Ishikawa (cell line): ENCODE results near the gene PXT1.

Source experiments
- CEBPB ChIP-seq: IDR thresholded peaks from 2 replicates; pipeline ENCODE4 v1.6.1; 2012
- EP300 ChIP-seq: IDR thresholded peaks from 2 replicates; pipeline ENCODE4 v1.6.1; 2012; ENCODE audit warnings: borderline replicate concordance
- REST ChIP-seq: IDR thresholded peaks from 2 replicates; pipeline ENCODE4 v1.6.1; 2012; ENCODE audit warnings: low read depth, mild to moderate bottlenecking
- TAF1 ChIP-seq: IDR thresholded peaks from 2 replicates; pipeline ENCODE4 v1.6.1; 2012; ENCODE audit warnings: low read depth, mild to moderate bottlenecking
- TCF12 ChIP-seq: IDR thresholded peaks from 2 replicates; pipeline ENCODE4 v1.6.1; 2012; ENCODE audit warnings: low read depth
- YY1 ChIP-seq: IDR thresholded peaks from 2 replicates; pipeline ENCODE4 v1.6.1; 2012; ENCODE audit warnings: low read depth
- ZBTB7A ChIP-seq: IDR thresholded peaks from 2 replicates; pipeline ENCODE4 v1.6.1; 2012; ENCODE audit warnings: low read depth

DNA sequence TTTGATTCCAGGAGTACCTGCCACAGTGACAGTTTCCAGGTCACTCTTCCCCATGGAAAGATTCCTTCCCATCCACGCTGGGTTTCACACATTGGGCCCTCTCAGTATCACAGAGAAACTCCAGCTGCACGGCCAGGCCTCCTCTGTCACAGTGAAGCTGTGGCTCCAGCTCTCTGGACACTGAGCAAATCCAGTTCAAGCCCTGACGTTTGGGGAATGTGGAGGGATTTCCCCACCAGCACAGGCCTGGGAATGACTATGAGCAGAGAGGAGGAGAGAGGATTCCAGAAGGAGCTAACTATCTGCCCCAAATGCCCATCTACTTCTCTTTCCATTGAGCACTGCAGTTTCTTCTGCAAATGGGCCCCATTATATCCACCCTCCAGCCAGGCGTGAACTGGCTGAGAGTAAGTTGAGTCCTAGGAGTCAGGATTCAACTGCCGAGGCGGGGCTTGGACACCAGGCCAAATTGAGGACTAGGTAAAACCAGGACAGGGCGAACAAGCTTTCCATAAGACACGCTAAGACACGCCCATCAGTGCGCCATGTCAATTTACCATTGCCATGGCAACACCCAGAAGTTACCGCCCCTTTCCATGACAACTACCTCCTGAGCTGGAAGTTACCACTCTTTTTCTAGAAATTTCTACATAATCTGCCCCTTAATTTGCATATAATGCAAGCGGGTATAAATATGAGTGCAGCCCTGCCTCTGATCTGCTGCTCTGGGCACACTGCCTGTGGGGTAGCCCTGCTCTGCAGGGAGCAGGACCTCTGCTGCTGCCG, 96.8 kb downstream of the PXT1 start:
- no peak for TF ChIP-seq ZBTB7A
- no peak for TF ChIP-seq REST
- TF ChIP-seq YY1, result no peak
- TF ChIP-seq EP300, result no peak
- no peak for TF ChIP-seq CEBPB
- no peak for TF ChIP-seq TAF1
- TF ChIP-seq TCF12, result no peak
